Fibroblast of upper back skin (primary cell): ENCODE data around the gene TMEM222.

Source experiments
- DNase-seq: peaks from one replicate; pipeline ENCODE4 v3.0.0-alpha.2; 2013

The TMEM222 gene

GRCh38 chr1:27360159-27361043 is 38.4 kb downstream of the TMEM222 start:
- DNase-seq: no peak

GRCh38 chr1:27361044-27361402 is 39.1 kb downstream of the TMEM222 start:
- no peak for DNase-seq

GRCh38 chr1:27361553-27361952 is 39.6 kb downstream of the TMEM222 start:
- DNase-seq: no peak

GRCh38 chr1:27363766-27364695 is 42.1 kb downstream of the TMEM222 start:
- no peak for DNase-seq

- DNase-seq: no peak
These were observed 42.9 kb downstream of the TMEM222 start for GRCh38 chr1:27364696-27365371.

DNA sequence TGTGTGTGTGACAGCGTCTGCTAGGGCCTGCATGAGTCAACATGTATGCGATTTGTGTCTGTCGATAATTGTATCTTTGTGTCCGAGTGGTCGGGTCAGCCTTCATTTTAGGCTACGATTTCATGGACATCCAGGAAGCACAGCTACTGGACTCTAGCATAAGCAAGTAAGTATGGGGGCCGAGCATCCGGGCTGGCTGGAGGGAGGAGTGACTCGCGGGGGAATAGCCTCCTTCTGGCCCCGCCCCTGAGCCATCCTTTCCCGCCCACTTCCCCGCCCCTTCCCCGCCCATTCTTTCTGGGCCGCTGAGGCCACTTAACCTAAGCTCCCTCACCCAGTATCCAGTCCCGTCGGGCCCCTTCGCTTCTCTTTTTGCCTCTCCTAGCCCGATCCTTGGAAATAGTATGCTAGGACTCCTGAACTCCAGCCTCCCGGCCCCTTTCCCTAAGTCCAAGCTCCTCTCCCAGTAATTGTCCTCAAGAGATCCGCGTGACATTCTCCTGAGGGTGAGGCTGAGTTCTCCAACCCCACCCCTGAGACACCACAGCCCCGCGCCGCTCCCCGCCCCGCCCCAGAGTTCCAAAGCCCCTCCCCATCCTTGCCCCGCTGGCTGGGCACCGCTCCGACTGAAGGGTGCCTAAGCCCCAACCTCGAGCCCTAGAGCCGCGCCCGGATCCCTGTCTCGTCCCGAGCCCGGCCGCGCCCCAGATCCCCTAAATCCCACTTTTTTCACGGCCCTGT is 43.6 kb downstream of the TMEM222 start:
- DNase-seq: peak; percentile 88

- DNase-seq: peak; percentile 72
These were observed 44.1 kb downstream of the TMEM222 start for GRCh38 chr1:27366113-27366410.

DNA sequence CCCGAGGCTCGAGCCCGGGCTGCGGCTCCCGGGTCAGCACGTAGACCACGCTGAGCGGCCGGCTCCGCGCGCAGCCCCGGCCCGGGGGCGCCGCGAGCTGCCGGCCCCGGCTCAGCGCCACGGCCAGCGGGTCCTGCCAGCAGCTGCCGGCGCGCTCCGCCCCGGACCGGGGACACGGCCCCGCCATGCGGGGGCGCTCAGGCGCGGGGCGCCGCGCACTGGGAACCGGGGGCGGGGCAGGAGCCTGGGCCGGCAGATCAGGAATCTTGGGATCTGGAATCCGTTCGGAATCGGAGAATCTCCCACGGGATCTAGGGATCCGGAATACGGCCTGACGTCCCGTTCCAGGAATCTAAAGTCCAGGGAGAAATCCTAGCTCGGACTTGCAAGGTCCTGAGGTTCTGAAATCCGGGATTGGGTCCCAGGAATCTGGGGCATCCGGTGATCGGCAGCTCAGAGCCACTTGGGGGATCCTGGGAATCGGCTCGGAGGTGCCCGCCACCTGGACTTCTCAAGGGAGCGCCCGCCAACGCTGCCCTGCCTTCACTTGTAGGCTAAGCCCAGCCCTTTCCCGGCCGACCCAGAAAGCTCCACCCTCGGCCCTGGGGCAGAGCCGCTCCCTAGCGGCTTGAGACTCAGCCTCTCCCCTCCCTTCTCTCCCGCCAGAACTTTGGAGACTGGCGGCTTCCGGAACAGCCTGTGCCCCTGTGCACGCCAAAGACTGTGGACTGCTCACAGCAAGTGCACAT is 44.6 kb downstream of the TMEM222 start, which contains the start of gene MAP3K6:
Gene MAP3K6, minus strand, starts transcription at position 551 of the 749 bp plus-strand sequence. Its CDS starts 364 bp downstream, at position 187.
- DNase-seq: peak; percentile 70

- no peak for DNase-seq
These were observed 45.2 kb downstream of the TMEM222 start for GRCh38 chr1:27367160-27367650.

- no peak for DNase-seq
These were observed 47.1 kb downstream of the TMEM222 start for GRCh38 chr1:27368869-27369582.

DNA sequence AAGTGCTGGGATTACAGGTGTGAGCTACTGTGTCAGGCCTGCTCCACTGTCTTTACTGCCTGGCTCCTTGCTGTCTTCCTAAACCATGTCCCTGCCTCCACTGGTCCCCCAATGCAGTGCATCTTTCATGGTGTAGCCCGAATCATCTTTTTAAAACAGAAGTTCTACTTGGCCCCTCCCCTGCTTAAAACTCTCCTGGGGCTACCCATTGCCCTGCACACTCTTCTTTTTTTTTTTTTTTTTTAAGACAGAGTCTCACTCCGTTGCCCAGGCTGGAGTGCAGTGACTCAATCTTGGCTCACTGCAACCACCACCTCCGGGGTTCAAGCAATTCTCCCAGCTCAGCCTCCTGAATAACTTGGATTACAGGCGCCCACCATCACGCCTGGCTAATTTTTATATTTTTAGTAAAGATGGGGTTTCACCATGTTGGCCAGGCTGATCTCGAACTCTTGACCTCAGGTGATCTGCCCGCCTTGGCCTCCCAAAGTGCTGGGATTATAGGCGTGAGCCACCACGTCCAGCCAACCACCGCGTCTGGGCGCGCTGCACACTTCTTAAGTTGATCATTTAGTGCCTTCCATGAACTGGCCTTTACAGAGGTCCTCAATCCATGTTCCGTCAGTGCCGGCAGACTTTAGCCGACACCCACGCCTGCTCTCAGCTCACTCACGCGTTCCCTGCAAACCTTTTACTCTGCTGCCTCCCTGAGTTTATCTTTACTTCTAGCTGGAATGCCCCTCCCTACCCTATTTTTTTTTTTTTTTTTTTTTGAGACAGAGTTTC is 50.3 kb downstream of the TMEM222 start:
- no peak for DNase-seq

GRCh38 chr1:27372808-27373690 is 51.1 kb downstream of the TMEM222 start:
- DNase-seq: no peak

GRCh38 chr1:27374362-27375086 is 52.6 kb downstream of the TMEM222 start, which contains the start of gene FCN3:
FCN3 (minus strand) TSS chr1:27374824; CDS start chr1:27374818, 6 bp downstream.
- no peak for DNase-seq

DNA sequence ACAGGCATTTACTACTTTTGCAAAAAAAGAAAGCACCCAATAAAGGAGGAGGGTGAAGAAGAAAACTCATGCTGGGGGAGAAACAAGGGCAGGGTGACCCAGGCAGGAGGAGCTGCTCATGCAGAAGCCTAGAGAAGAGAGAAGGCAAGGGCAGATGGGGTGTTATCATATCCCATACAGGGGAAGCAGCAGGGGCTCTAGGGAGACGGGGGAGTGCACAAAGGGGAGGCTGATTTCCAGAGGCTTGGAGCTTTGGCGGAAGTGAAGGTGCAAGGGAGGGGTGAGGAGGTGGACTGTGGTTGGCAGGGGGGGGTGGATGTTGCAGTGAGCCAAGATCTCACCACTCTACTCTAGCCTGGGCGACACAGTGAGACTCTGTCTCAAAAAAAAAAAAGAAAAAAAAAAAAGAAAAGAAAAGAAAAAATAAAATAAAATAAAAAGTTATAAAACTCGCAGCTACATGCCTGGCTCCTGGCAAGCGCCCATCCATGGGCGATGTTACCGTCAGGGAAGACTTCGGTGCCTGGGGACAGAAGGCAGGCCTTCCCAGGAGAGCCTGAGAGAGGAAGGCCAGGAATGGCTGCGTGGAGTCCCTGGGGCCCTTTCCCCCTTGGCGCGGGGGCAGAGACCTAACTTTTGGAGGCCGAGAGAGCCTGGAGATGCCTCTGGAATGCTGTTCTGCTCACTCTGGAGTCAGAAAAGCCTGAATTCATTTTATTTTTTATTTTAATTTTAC is 56.0 kb downstream of the TMEM222 start:
- DNase-seq: no peak

DNA sequence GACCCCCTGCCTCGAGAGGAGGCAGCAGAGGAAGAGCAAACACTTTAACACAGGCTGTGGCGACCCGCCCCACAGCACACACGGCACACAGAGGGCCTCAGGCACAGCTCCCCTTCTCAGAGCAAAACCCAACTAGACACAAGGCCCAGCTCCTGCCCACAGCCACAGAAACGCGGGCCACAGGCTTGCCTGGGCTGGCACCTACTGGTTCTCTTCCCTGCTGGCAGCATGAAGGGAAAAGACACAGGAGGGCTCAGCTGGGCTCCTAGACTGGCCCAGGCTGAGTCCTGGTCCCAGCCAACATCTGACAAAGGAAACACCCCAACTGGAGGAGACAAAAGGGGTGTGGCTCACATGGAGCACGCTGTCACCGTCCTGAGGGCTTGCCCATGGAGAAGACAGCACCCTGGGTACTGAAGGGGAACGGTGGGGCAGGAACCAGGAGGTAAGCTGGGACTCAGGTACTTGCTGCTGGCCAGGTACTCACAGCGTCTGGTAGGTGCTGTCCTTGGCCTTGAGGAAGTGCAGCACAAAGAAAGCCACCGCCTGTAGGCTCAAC is 57.7 kb downstream of the TMEM222 start:
- DNase-seq: no peak

GRCh38 chr1:27380224-27380623 is 58.3 kb downstream of the TMEM222 start:
- no peak for DNase-seq
